K562 (cell line): Measurements from ENCODE around the gene PRRC2B. TPM values are rescaled to one million over a fixed set of nuclear protein-coding genes. Genes with fewer than 3 reads are reported as not detected.

Experiments used
- ATAC-seq: fragments of 200-7000 bp; cut with Tn5 transposase; 3 replicates; pipeline ENCODE4 v1.9.1; 2020; ENCODE audit warnings: moderate library complexity
- BruUV-seq: library from RNA; stranded (reverse); fragments of 400-500 nt; replicated peaks from 2 replicates; lab custom pipeline; 2021; lab: Mats Ljungman, UMichigan
- CTCF ChIA-PET: fragments of 300-600 bp; formaldehyde crosslinking; extraction: SDS; loops from one replicate; lab custom pipeline; 2021; ENCODE audit warnings: low intra/inter-chr PET ratio; lab: Yijun Ruan, JAX
- POLR2A ChIA-PET: fragments of 300-600, 350-650 bp; sonication (Branson Sonifier 250); formaldehyde crosslinking; extraction: SDS; loops from one replicate; lab custom pipeline; 2021; ENCODE audit warnings: antibody characterized with exemption, inconsistent platforms; lab: Yijun Ruan, JAX
- DNase-seq, 4 experiments: peaks; one replicate each; pipeline versions ENCODE4 v3.0.0 to v3.0.0-alpha.2; 2011 to 2018; ENCODE audit warnings: low spot score in 3 of 4, mixed read lengths in 3 of 4; ENCODE audit errors: extremely low read depth in 1 of 4
- FAIRE-seq: peaks from 2 replicates; lab custom pipeline; 2011; peaks lifted over from hg19 to GRCh38; lab: Jason Lieb, UNC
- H2AFZ ChIP-seq: 2 replicates; pipeline ENCODE4 v1.6.0; 2011; ENCODE audit warnings: low read depth, low read length, control low read depth, inconsistent platforms
- H3K27ac ChIP-seq: fragments of 200-600 bp; 3 replicates; pipeline ENCODE4 v1.8.0; 2011; ENCODE audit warnings: low read depth, mild to moderate bottlenecking, control low read depth, inconsistent platforms, low read length, moderate library complexity, mixed read lengths; ENCODE audit errors: extremely low read depth
- H3K27me3 ChIP-seq, 2 experiments: fragments of 300-600 bp in 1 of 2; 2 replicates in 1 of 2; 3 replicates in 1 of 2; pipeline versions ENCODE4 v1.6.0 to v1.8.0; 2011; ENCODE audit warnings: inconsistent platforms in 2 of 2, low read length in 2 of 2, mild to moderate bottlenecking in 1 of 2, mixed read lengths in 1 of 2, moderate library complexity in 1 of 2; ENCODE audit not compliant: control insufficient read depth in 2 of 2, insufficient read depth in 2 of 2
- H3K36me3 ChIP-seq: fragments of 300-600 bp; 3 replicates; pipeline ENCODE4 v1.8.0; 2011; ENCODE audit warnings: mild to moderate bottlenecking, low read length, inconsistent platforms; ENCODE audit not compliant: control insufficient read depth, insufficient read depth
- H3K4me1 ChIP-seq, 2 experiments: fragments of 200-600 bp in 1 of 2; replicated peaks in 1 of 2; 2 replicates in 1 of 2; 3 replicates in 1 of 2; pipeline versions ENCODE4 v1.5.1 to v1.8.0; 2011; ENCODE audit warnings: inconsistent platforms in 2 of 2, low read length in 2 of 2, mild to moderate bottlenecking in 1 of 2, mixed read lengths in 1 of 2, moderate library complexity in 1 of 2; ENCODE audit not compliant: control insufficient read depth in 2 of 2, insufficient read depth in 2 of 2
- H3K4me2 ChIP-seq: 2 replicates; pipeline ENCODE4 v1.6.1; 2011; ENCODE audit warnings: low read length, control low read depth, inconsistent platforms, mixed read lengths; ENCODE audit not compliant: insufficient read depth
- H3K4me3 ChIP-seq: fragments of 200-600 bp; sonication (generic), shearing (Covaris generic); 2 replicates; pipeline ENCODE4 v1.5.1; 2016; ENCODE audit warnings: control low read depth, inconsistent platforms
- H3K79me2 ChIP-seq: fragments of 200-600 bp; 3 replicates; pipeline ENCODE4 v1.8.0; 2011; ENCODE audit warnings: low read length, inconsistent platforms; ENCODE audit not compliant: control insufficient read depth, insufficient read depth
- H3K9ac ChIP-seq, 2 experiments: 2 replicates each; pipeline versions ENCODE4 v1.6.0 to v1.6.1; 2011; ENCODE audit warnings: low read depth in 2 of 2, low read length in 2 of 2, control low read depth in 1 of 2, inconsistent platforms in 1 of 2, mild to moderate bottlenecking in 1 of 2, mixed read lengths in 1 of 2; ENCODE audit not compliant: insufficient read depth in 1 of 2
- H3K9me1 ChIP-seq: one replicate; pipeline ENCODE4 v1.6.0; 2011; ENCODE audit warnings: inconsistent platforms, mild to moderate bottlenecking, low read length, moderate library complexity; ENCODE audit not compliant: control insufficient read depth, insufficient read depth
- H3K9me3 ChIP-seq: replicated peaks from 2 replicates; pipeline ENCODE4 v1.5.1; 2011; ENCODE audit warnings: low read depth, low read length, inconsistent platforms; ENCODE audit not compliant: control insufficient read depth, insufficient read depth
- H4K20me1 ChIP-seq: replicated peaks from 2 replicates; pipeline ENCODE4 v1.6.1; 2011; ENCODE audit warnings: low read length, inconsistent platforms, mixed read lengths; ENCODE audit not compliant: control insufficient read depth, insufficient read depth
- ARHGAP35 ChIP-seq: fragments of 450-650 bp; IDR thresholded peaks from 2 replicates; pipeline ENCODE4 v1.6.1; 2018; ENCODE audit not compliant: partially characterized antibody
- BRD4 ChIP-seq: fragments of 200-600 bp; sonication (generic); IDR thresholded peaks from 2 replicates; pipeline ENCODE4 v1.6.1; 2017; ENCODE audit warnings: inconsistent platforms
- DIDO1 ChIP-seq: fragments of 450-650 bp; IDR thresholded peaks from 2 replicates; pipeline ENCODE4 v1.6.1; 2016; ENCODE audit warnings: low read depth, missing biosample characterization, missing genetic modification characterization
- E2F8 ChIP-seq: fragments of 450-650 bp; IDR thresholded peaks from 2 replicates; pipeline ENCODE4 v1.7.1; 2018; ENCODE audit warnings: mild to moderate bottlenecking, low read depth; ENCODE audit not compliant: partially characterized antibody
- HNRNPLL ChIP-seq: fragments of 200-400 bp; formaldehyde crosslinking; IDR thresholded peaks from 2 replicates; pipeline ENCODE4 v1.6.1; 2017; ENCODE audit warnings: low read length, low read depth, mild to moderate bottlenecking; ENCODE audit not compliant: poor library complexity, severe bottlenecking
- KDM5B ChIP-seq: fragments of 200-600 bp; sonication (generic); IDR thresholded peaks from 2 replicates; pipeline ENCODE4 v1.6.1; 2012; ENCODE audit warnings: low read depth, mild to moderate bottlenecking, moderate library complexity, low read length, control low read depth, inconsistent platforms; ENCODE audit not compliant: insufficient replicate concordance
- NFRKB ChIP-seq: fragments of 450-650 bp; IDR thresholded peaks from 2 replicates; pipeline ENCODE4 v1.6.1; 2016; ENCODE audit warnings: low read depth
- NR2F6 ChIP-seq: fragments of 450-650 bp; formaldehyde crosslinking; IDR thresholded peaks from 2 replicates; pipeline ENCODE4 v1.4.0; 2020; ENCODE audit warnings: mild to moderate bottlenecking
- SAFB ChIP-seq: fragments of 200-400 bp; formaldehyde crosslinking; IDR thresholded peaks from 2 replicates; pipeline ENCODE4 v1.6.1; 2017; ENCODE audit warnings: low read depth, low read length, borderline replicate concordance
- TAF1 ChIP-seq: IDR thresholded peaks from 2 replicates; pipeline ENCODE4 v1.6.1; 2011; ENCODE audit warnings: mild to moderate bottlenecking, low read length, moderate library complexity; ENCODE audit not compliant: insufficient read depth, control insufficient read depth, severe bottlenecking; ENCODE audit errors: extremely low read depth
- ZBTB7A ChIP-seq: IDR thresholded peaks from 2 replicates; pipeline ENCODE4 v1.6.1; 2011; ENCODE audit warnings: low read depth, mild to moderate bottlenecking, low read length, moderate library complexity, borderline replicate concordance; ENCODE audit not compliant: control insufficient read depth
- ZNF511 ChIP-seq: sonication (generic); formaldehyde crosslinking; IDR thresholded peaks from 2 replicates; pipeline ENCODE4 v1.8.0; 2022; ENCODE audit warnings: mild to moderate bottlenecking, missing genetic modification reagents
- ZNF57 ChIP-seq: fragments of 450-650 bp; formaldehyde crosslinking; IDR thresholded peaks from 2 replicates; pipeline ENCODE4 v1.4.0; 2020; ENCODE audit warnings: mild to moderate bottlenecking, moderate library complexity
- WGBS: fragments of 100-300 bp; shearing (Covaris generic); methylation state at CpG from one replicate; pipeline ENCODE4 v1.1.6; 2016; ENCODE audit warnings: low coverage, mixed read lengths; ENCODE audit not compliant: insufficient coverage; ENCODE audit errors: missing lambda C conversion rate; 5-methylcytosine and 5-hydroxymethylcytosine counted together
- in situ Hi-C: fragments of 300-500 bp; cut with MboI; formaldehyde crosslinking; loops from 4 replicates; pipeline ENCODE4 v1.15.0; 2018; ENCODE audit warnings: inconsistent platforms, mixed read lengths
- intact Hi-C: fragments of 100-400 bp; cut with micrococcal nuclease; formaldehyde crosslinking; loops from 2 replicates; pipeline ENCODE4 v1.14.2; 2022
- polyA plus RNA-seq, 8 experiments: library from polyadenylated mRNA; depleted of rRNA in 4 of 8; stranded (reverse) in 5 of 8; unstranded in 3 of 8; fragments of >200 nt; fragmentation: Nextera tagmentation in 2 of 8; fragmentation: Illumina TruSeq in 1 of 8; extraction: Ambion mirVana in 2 of 8; extraction: Trizol in 1 of 8; gene quantifications; 2 replicates each; pipeline versions ENCODE4 v1.2.1 to v1.2.3, GENCODE V29; 2011 to 2014; ENCODE audit warnings: inconsistent platforms in 1 of 8, missing spikeins in 1 of 8
- total RNA-seq, 7 experiments: library from RNA; depleted of rRNA in 6 of 7; stranded (reverse); fragments of >200 nt in 6 of 7; fragmentation: Illumina TruSeq in 2 of 7; extraction: Trizol in 2 of 7; gene quantifications; 2 replicates each; pipeline versions ENCODE4 v1.2.1 to v1.2.3, GENCODE V29; 2011 to 2021; ENCODE audit warnings: low replicate concordance in 1 of 7
- TF ChIP-seq, protein P1 (sequence below): fragments of 200-400 bp; formaldehyde crosslinking; IDR thresholded peaks from 2 replicates; pipeline ENCODE4 v1.6.1; 2017; ENCODE audit warnings: mild to moderate bottlenecking, low read depth, low read length, moderate library complexity

Gene PRRC2B
- total and polyA plus RNA-seq, 9 of the 15 experiments (the other 6 are each of a cell fraction or from before 2014, with no cell fraction given), result 0.34 to 125 (median 30.9) TPM

- TF ChIP-seq BRD4 (no peak), ZBTB7A (no peak), TAF1 (no peak), SAFB (no peak), ARHGAP35 (no peak), ZNF511 (CRISPR knock-in tag) (no peak)
These were observed 79.5 kb downstream of the PRRC2B start (continued) for GRCh38 chr9:131473198-131473885.

DNA sequence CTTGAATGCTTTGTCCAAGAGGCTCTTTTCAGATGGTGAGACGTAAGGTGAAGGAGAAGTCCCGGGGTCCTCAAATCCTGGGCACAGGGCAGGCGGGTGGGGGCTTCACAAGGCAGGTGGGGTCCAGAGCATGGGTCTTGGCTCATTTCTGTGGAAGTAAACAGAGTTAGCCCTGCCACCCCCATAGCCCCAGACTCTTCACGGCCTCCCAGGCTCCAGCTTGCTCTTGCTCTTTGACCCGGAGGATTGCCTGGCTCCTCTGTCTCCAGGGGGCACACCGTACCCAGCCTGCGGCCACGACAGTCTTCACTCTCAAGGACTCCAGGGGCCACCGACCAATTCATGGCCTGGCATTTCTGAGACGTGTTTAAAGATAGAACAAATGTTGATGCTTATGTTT, 80.0 kb downstream of the PRRC2B start:
- Histone ChIP-seq H3K4me3 (no peak overlapping the region), H4K20me1 (no peaks in the 10 kb centered on the region), H3K27ac (no peak overlapping the region), H2AFZ (no peak overlapping the region), H3K27me3 (no peaks in the 10 kb centered on the region), H3K79me2 (no peaks in the 10 kb centered on the region), H3K4me2 (no peak overlapping the region), H3K9ac (no peak overlapping the region), H3K36me3 (peaks cover 94% of the 10 kb centered on the region), H3K4me1 (peaks cover 0 to 7% of the 10 kb centered on the region in 2 experiments; a peak in 1 of 5 replicates), H3K9me1 (no peaks in the 10 kb centered on the region), H3K9me3 (no peaks in the 10 kb centered on the region)
- ChIA-PET POLR2A (interaction anchor here (1.0 to 1.3 kb wide), 2 partner anchors 27 to 259 kb away, joined by 3 read pairs; no protein-coding TSS in a partner anchor), CTCF (no interaction called here)
- in situ Hi-C loops, result loop anchor here (10.0 to 25.0 kb wide), 2 partner anchors 119 to 762 kb away; no protein-coding TSS in a partner anchor
- DNase-seq (no peak), ATAC-seq (no peak), FAIRE-seq (no peak)
- BruUV-seq, result no TSS peak
- intact Hi-C loops, result no loop called here
- 91% methylated on average over 10 of the region's 10 CpGs for WGBS
- no peak for TF ChIP-seq DIDO1 (tag)
- TF ChIP-seq, protein P1, sequence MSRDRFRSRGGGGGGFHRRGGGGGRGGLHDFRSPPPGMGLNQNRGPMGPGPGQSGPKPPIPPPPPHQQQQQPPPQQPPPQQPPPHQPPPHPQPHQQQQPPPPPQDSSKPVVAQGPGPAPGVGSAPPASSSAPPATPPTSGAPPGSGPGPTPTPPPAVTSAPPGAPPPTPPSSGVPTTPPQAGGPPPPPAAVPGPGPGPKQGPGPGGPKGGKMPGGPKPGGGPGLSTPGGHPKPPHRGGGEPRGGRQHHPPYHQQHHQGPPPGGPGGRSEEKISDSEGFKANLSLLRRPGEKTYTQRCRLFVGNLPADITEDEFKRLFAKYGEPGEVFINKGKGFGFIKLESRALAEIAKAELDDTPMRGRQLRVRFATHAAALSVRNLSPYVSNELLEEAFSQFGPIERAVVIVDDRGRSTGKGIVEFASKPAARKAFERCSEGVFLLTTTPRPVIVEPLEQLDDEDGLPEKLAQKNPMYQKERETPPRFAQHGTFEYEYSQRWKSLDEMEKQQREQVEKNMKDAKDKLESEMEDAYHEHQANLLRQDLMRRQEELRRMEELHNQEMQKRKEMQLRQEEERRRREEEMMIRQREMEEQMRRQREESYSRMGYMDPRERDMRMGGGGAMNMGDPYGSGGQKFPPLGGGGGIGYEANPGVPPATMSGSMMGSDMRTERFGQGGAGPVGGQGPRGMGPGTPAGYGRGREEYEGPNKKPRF, result no peak
- TF ChIP-seq E2F8, result no peak
- no peak for TF ChIP-seq HNRNPLL
- no peak for TF ChIP-seq KDM5B
- no peak for TF ChIP-seq NR2F6 (CRISPR knock-in tag)
- TF ChIP-seq NFRKB, result no peak
- no peak for TF ChIP-seq ZNF57 (CRISPR knock-in tag)
